Forelimb muscle (tissue), 1 donor: Measurements from ENCODE around the gene BCKDHB. TPM values are rescaled to one million over a fixed set of nuclear protein-coding genes. Genes with fewer than 3 reads are reported as not detected.
"Not testable (repeated sequence)": the region's sequence is repeated elsewhere in the genome, so short reads cannot be mapped to it uniquely, and the experiment has no call there.

ENCODE experiments used
- DNase-seq: peaks from one replicate; pipeline ENCODE4 v3.0.0-alpha.2; 2013; ENCODE audit warnings: low read depth
- polyA plus RNA-seq: library from polyadenylated mRNA; unstranded; fragments of 120-200 nt; gene quantifications from one replicate; pipeline ENCODE4 v1.2.1, GENCODE V29; 2013; ENCODE audit not compliant: insufficient read length

Gene BCKDHB
- polyA plus RNA-seq, 1 donor: 18.5 TPM

DNA sequence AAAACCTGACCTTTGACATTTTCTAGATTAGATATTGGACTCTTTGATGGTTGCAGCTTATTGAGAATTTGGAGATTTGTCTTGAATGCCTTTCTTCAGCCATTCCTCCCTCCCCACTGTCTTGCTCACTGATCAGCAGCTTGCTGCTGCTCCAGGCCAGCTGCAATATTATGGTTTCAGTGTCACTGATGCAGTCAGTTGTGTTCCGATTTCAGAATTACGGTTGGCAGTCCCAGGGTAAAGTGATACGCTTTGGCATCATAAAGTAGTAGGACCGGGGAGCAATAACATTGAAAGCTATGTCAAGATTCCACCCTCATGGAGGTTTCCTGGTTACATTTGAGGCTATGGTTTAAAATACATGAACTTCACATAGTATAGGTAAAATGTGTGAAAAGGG, 152.6 kb downstream of the BCKDHB start:
- DNase-seq: no peak

- DNase-seq: peak; percentile 65
Observed at GRCh38 chr6:80263585-80263984, 157.1 kb downstream of the BCKDHB start.

- no peak for DNase-seq
Observed at GRCh38 chr6:80268865-80269730, 162.6 kb downstream of the BCKDHB start.

GRCh38 chr6:80271074-80271473, 164.6 kb downstream of the BCKDHB start:
- DNase-seq: no peak

DNA sequence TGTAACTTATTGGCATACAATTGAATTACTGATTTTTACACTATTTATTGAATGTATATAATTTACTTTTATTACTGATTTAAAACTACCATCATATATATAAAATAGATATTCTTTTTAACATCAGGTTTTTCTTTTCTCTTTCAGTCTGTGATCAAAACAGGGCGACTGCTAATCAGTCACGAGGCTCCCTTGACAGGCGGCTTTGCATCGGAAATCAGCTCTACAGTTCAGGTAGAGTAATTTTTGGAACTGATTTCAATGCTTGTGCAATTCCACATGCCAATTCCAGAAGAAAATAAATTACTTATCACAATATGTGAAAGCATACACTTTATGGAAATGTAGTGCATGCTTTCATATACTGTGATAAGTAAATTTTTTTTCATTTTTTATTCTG, 166.5 kb downstream of the BCKDHB start:
- no peak for DNase-seq

- DNase-seq: no peak
Observed at GRCh38 chr6:80276861-80277260, 170.4 kb downstream of the BCKDHB start.

DNA sequence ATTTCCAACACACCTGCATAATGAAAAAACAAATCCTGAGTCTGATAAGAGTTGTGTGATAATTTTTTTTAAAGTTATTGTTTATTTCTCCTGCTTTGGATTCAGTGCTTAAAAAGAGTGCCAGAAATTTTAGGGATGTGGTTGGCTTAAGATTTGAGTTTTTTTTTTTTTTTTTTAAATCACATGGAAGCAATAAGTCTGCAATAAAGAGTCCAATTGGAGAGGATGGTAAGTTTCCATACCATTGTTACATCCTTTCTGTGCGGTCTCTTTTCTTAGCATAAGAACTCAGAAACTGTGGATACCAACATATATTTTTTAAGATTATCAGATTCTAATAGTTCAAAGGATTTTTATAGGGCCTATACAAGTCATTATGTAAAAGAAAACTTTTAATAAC, 171.0 kb downstream of the BCKDHB start:
- DNase-seq: no peak

GRCh38 chr6:80280262-80281010, 174.0 kb downstream of the BCKDHB start:
- no peak for DNase-seq

GRCh38 chr6:80282913-80283554, 176.6 kb downstream of the BCKDHB start:
- DNase-seq: no peak

DNA sequence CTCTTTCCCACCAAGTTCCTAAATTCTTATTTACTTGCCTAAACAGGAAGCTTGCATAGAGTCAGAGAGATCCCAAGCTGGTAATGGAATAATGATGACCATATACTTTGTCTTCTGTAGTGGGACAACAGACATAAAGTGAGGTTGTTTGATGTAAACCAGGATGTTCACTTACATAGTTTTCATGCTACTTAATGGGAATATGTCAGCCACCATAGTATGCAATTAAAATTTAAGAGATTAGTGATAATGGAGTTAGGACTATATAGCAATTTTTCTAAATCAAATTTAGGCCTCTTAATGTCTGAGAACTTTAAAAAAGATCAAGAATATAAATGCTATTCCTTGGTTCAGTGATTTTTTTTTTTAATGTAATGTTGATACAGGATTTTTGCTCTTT, 180.6 kb downstream of the BCKDHB start:
- no peak for DNase-seq

DNA sequence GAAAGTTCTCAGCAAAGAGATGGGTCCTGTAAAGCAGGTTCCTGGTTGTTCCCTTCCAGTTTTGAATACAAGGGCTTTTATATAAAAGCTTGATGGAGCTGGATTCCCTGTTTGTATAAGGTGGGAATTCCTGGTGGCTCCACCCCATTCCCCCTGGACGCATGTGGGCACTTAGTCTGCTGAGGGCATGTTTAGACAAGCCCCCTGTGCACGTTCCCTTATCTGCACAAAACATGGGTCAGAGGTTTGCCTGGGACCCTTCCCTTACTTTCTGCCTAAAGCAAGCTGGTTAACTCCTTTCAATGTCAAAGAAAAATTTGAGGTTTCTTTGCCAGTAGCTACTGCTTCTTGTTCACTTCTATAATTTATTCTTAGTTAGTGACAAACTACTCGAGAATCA, 181.1 kb downstream of the BCKDHB start:
- no peak for DNase-seq

DNA sequence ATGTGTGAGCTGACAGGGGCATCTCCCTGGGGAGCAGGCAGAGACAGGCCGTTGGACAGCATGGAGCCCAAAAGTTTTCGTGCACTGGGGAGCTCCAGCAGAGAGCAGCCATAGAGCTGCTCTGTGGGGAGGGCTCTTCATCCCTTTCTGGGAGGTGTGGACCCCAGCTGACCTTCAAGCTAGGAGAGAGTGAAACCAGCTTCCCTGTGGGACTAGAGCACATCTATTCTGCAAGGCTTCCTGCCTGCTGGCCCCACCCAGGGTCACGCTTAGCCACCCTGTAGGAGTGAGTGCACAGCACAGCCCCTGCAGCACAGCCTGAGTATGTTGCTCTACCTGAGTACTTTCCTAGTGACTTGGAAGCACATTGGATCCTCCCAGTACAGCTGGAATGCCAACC, 183.3 kb downstream of the BCKDHB start:
- DNase-seq: no peak

DNA sequence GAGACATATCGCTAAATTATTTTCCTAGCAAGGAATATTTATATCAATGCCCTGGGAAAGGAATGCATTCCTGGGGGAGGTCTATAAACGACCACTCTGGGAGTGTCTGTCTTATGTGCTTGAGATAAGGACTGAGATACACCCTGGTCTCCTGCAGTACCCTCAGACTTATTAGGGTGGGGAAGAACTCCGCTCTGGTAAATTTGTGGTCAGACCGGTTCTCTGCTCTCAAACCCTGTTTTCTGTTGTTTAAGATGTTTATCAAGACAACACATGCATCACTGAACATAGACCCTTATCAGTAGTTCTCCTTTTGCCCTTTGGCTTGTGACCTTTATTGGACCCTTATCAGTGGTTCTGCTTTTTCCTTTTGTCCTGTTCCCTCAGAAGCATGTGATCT, 188.1 kb downstream of the BCKDHB start:
- not testable (repeated sequence) for DNase-seq

- DNase-seq: no peak
Observed at GRCh38 chr6:80302716-80303115, 196.2 kb downstream of the BCKDHB start.

DNA sequence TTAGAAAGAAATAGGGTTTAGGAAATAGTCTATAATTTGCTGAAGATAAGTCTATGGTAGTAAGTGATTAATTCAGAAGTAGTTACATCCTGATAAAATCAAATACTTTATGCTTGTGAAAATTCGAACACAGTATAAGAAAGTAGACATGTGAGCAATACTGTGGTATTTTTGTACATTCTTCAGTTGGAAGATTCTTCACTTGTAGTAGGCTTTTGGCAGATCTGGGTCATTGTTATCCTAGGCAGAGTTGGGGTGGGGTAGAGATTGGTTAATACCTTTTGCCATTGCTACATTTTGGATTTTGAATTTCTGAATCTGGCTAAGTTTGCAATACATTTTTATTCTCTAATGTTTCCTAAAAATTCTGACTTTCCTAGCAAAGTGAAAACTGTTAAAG, 197.5 kb downstream of the BCKDHB start:
- DNase-seq: no peak

GRCh38 chr6:80314531-80314930, 208.1 kb downstream of the BCKDHB start:
- DNase-seq: no peak

GRCh38 chr6:80316686-80317231, 210.3 kb downstream of the BCKDHB start:
- DNase-seq: no peak

DNA sequence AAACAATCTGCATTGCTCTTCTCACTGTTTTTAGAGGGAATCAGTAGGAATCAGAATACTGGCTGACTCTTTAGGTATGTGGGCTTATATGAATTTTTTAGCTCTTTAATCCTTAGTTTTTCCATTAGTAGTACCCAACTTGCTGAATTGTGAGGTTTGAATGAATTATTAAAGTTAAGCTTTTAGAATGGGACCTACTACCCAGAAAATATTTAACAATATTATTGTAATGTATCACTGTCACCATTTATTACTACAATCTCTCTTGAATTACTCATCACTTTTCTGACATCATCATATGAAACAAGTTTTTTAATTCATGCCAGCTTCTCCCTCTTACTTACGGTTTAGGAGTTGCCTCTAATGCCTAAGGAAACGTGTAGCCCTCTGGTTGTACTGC, 212.7 kb downstream of the BCKDHB start:
- no peak for DNase-seq

- DNase-seq: no peak
Observed at GRCh38 chr6:80321011-80321410, 214.5 kb downstream of the BCKDHB start.

DNA sequence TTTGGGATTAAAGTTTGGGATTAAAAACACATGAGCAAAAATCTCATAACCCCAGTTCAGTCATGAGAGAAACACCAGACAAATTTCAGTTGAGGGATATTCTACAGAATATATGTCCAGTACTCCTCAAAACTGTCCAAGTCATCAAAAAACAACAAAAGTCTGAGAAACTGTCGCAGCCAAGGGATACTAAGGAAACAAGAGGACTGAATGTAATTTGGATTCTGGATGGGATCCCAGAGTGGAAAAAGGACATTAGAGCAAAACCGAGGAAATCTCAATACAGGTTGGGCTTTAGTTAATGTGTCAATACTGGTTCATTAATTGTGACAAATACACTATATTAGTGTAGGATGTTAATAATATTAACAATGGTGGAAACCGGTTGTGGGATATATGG, 219.3 kb downstream of the BCKDHB start:
- peak; percentile 89 for DNase-seq

DNA sequence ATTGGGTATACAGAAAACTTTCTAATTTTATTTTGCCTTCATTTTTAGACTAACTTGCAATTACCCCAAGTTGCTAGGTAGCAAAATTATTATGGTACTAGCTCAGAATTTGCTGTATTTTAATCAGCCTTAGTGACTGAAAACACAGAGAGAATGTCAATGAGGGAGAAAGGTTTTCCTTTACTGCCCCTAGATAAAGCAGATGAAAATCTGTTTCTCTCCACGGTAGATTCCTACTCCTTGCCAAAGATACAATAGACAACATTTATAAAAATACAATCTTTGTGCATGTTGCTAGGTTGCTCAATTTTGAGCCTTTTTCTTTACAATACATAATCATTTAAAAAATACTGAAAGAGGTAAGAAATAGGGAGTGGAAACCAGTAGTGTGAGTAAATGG, 222.2 kb downstream of the BCKDHB start:
- DNase-seq: no peak

DNA sequence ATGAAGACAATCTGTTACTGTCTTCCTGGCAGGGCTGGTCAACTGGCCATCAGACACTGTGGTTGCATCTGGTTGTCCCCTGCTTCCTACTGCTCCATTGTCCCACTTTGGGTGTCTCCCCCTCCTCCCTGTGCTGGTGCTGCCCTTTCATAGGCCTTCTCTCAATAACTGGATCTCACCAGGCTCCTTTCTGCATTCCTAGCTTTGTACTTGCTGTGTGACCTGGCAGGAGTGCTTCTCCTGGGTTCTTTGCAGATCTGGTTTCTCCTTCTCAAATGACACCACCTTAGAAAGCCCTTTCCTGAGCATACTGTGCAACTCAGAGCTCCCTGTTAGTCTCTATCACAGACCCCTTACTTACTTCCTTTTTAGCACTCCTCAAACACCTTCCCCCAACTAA, 223.0 kb downstream of the BCKDHB start:
- DNase-seq: no peak
